Nephron progenitor cell (in vitro differentiated cells): ENCODE data around the gene GAK.
A peak's percentile ranks its signal among the peaks of the same experiment; 100 is the strongest.

Source experiments
- DNase-seq: peaks from one replicate; pipeline ENCODE4 v3.0.0; 2021
- H3K27ac Mint-ChIP-seq: 2 replicates; pipeline ENCODE4 v1.8.0; 2021; ENCODE audit warnings: mild to moderate bottlenecking, moderate library complexity, mixed read lengths
- H3K27me3 Mint-ChIP-seq: 2 replicates; pipeline ENCODE4 v1.8.0; 2021; ENCODE audit warnings: mild to moderate bottlenecking, low read depth, mixed read lengths; ENCODE audit not compliant: poor library complexity
- H3K36me3 Mint-ChIP-seq: 2 replicates; pipeline ENCODE4 v1.8.0; 2021; ENCODE audit warnings: low read depth, mixed read lengths
- H3K4me1 Mint-ChIP-seq: 2 replicates; pipeline ENCODE4 v1.8.0; 2021; ENCODE audit warnings: mixed read lengths
- H3K4me3 Mint-ChIP-seq: 2 replicates; pipeline ENCODE4 v1.8.0; 2021; ENCODE audit warnings: mild to moderate bottlenecking, moderate library complexity, mixed read lengths
- H3K9me3 Mint-ChIP-seq: 2 replicates; pipeline ENCODE4 v1.8.0; 2021; ENCODE audit warnings: mild to moderate bottlenecking, moderate library complexity, mixed read lengths
- TF ChIP-seq, protein P1 (sequence below): fragments of 200-600 bp; sonication (generic); IDR thresholded peaks from 2 replicates; pipeline ENCODE4 v1.5.0; 2021; ENCODE audit warnings: antibody characterized with exemption

The GAK gene

GRCh38 chr4:901192-901910 lies 30.8 kb downstream of the GAK start:
- DNase-seq: no peak
- no peak overlapping the region for H3K4me3 Mint-ChIP-seq
- TF ChIP-seq, protein P1, sequence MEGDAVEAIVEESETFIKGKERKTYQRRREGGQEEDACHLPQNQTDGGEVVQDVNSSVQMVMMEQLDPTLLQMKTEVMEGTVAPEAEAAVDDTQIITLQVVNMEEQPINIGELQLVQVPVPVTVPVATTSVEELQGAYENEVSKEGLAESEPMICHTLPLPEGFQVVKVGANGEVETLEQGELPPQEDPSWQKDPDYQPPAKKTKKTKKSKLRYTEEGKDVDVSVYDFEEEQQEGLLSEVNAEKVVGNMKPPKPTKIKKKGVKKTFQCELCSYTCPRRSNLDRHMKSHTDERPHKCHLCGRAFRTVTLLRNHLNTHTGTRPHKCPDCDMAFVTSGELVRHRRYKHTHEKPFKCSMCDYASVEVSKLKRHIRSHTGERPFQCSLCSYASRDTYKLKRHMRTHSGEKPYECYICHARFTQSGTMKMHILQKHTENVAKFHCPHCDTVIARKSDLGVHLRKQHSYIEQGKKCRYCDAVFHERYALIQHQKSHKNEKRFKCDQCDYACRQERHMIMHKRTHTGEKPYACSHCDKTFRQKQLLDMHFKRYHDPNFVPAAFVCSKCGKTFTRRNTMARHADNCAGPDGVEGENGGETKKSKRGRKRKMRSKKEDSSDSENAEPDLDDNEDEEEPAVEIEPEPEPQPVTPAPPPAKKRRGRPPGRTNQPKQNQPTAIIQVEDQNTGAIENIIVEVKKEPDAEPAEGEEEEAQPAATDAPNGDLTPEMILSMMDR: no peak
- H3K27ac Mint-ChIP-seq: no peak overlapping the region
- H3K4me1 Mint-ChIP-seq: peaks cover 7% of the 10 kb centered on the region
- peaks cover 43% of the 10 kb centered on the region for H3K36me3 Mint-ChIP-seq
- peaks cover 2% of the 10 kb centered on the region for H3K27me3 Mint-ChIP-seq
- no peaks in the 10 kb centered on the region for H3K9me3 Mint-ChIP-seq

DNA sequence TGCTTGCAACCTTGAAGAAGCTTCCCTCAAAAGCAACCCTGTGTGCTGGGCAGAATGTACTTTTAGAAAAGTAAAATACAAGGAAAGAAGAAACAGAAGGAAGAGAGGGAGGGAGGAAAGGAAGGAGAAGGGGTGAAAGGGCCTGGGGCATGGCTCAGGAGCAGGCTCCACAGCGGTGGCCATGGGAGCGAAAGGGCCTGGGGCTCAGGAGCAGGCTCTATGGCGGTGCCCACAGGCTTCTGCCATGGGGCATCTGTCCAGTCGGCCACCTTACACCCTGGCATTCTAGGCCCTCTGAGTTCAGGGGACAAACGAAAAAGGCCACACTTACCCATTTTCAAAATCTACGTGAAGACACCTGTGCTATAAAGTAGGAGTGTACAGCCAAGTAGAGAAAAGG lies 31.4 kb downstream of the GAK start:
- no peak overlapping the region for H3K27ac Mint-ChIP-seq
- H3K9me3 Mint-ChIP-seq: no peaks in the 10 kb centered on the region
- no peak overlapping the region for H3K4me3 Mint-ChIP-seq
- TF ChIP-seq, protein P1: no peak
- no peak for DNase-seq
- H3K27me3 Mint-ChIP-seq: peaks cover 2% of the 10 kb centered on the region
- H3K4me1 Mint-ChIP-seq: peaks cover 7% of the 10 kb centered on the region
- H3K36me3 Mint-ChIP-seq: peaks cover 40% of the 10 kb centered on the region

DNA sequence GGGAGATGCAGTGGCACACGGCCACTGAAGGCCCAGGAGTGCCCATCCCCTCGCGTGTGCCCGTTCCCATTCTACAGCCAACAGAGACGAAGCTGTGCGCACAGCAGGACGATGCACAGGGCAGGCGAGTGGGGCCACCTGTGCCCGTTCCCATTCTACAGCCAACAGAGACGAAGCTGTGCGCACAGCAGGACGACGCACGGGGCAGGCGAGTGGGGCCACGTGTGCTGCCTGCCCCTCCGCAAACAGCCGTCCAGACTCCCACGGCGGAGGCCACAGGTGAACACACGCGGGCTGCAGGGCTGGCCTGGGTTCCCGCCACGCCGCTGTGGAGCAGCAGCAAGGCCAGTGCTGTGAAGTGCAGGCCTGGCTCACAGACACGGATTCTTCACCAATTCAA lies 32.0 kb downstream of the GAK start:
- Mint-ChIP-seq H3K27ac (peak overlapping the region; percentile 64), H3K27me3 (peaks cover 2% of the 10 kb centered on the region), H3K36me3 (peaks cover 35% of the 10 kb centered on the region), H3K4me1 (peaks cover 5% of the 10 kb centered on the region), H3K9me3 (no peaks in the 10 kb centered on the region), H3K4me3 (no peak overlapping the region)
- TF ChIP-seq, protein P1: no peak
- DNase-seq: no peak

GRCh38 chr4:899556-899906 lies 32.6 kb downstream of the GAK start:
- Mint-ChIP-seq H3K4me1 (no peaks in the 10 kb centered on the region), H3K36me3 (peaks cover 31% of the 10 kb centered on the region), H3K27me3 (peaks cover 2% of the 10 kb centered on the region), H3K4me3 (no peak overlapping the region), H3K9me3 (no peaks in the 10 kb centered on the region), H3K27ac (peak overlapping the region; percentile 81)
- no peak for DNase-seq
- TF ChIP-seq, protein P1: no peak

GRCh38 chr4:898869-899555 lies 33.1 kb downstream of the GAK start:
- H3K27me3 Mint-ChIP-seq: peaks cover 2% of the 10 kb centered on the region
- no peak overlapping the region for H3K27ac Mint-ChIP-seq
- DNase-seq: no peak
- H3K4me1 Mint-ChIP-seq: no peaks in the 10 kb centered on the region
- TF ChIP-seq, protein P1: no peak
- peaks cover 31% of the 10 kb centered on the region for H3K36me3 Mint-ChIP-seq
- H3K9me3 Mint-ChIP-seq: no peaks in the 10 kb centered on the region
- H3K4me3 Mint-ChIP-seq: no peak overlapping the region

DNA sequence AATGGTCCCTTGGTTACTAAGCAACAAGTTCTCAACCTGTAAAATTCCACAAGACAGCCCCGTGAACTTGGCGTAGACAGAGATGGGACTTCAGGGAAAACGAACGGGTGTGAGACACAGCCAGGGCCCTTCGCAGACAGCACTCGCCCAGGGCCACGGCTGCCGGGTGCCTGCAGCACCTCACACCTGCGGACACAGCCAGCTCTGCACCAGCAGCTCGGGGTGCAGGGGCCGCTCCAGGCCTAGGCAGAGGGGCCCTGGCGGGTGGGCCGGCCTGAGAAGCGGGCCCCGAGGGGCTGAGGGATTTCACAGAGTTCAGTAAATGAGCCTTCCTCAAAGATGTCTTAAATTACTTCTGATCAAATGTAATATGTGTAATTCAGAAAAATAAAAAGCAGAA lies 34.0 kb downstream of the GAK start:
- Mint-ChIP-seq H3K9me3 (no peaks in the 10 kb centered on the region), H3K4me3 (no peak overlapping the region), H3K36me3 (peaks cover 29% of the 10 kb centered on the region), H3K27me3 (peaks cover 2% of the 10 kb centered on the region), H3K4me1 (no peaks in the 10 kb centered on the region), H3K27ac (no peak overlapping the region)
- DNase-seq: no peak
- TF ChIP-seq, protein P1: no peak
